IPS DF 4.7 (cell line): ENCODE measurements around the gene KLHL34.

Experiments
- DNase-seq: peaks from one replicate; pipeline ENCODE4 v3.0.0-alpha.2; 2013; ENCODE audit warnings: low spot score; ENCODE audit errors: extremely low read depth

Gene KLHL34

DNA sequence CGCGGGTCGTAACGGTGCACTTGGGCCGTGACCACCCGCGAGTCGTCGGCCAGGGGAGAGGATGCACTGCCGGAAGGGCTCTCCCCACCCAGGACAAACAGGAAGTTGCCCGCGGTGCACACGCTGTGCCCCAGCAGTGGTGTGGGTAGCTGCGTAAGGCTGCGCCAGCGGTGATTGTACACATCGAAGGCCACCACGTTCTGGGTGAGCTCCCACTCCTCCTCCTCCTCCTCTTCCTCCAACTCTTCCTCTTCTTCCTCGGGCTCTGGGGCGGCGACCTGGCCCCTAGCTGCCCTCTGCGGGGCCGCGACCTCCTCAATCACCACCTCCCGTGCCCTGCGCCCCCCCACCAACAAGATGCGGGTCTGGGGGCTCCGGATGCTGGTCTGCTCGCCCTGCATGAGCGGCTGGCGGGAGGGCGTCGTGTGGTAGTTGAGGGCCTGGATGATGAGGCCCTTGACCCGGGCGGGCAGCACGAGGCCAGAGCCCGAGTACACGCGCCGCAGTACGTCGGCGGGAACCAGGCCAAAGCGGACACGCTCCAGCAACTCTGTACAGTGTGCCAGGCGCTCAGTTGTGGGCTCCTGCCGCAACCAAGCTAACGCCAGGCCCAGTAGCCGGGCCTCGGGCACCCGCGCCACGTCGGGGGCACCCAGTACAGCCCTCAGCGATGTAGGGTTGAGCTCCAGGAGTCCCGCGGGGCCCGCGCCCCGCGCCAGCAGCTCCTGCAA is 1.4 kb downstream of the KLHL34 start:
- DNase-seq: no peak

DNA sequence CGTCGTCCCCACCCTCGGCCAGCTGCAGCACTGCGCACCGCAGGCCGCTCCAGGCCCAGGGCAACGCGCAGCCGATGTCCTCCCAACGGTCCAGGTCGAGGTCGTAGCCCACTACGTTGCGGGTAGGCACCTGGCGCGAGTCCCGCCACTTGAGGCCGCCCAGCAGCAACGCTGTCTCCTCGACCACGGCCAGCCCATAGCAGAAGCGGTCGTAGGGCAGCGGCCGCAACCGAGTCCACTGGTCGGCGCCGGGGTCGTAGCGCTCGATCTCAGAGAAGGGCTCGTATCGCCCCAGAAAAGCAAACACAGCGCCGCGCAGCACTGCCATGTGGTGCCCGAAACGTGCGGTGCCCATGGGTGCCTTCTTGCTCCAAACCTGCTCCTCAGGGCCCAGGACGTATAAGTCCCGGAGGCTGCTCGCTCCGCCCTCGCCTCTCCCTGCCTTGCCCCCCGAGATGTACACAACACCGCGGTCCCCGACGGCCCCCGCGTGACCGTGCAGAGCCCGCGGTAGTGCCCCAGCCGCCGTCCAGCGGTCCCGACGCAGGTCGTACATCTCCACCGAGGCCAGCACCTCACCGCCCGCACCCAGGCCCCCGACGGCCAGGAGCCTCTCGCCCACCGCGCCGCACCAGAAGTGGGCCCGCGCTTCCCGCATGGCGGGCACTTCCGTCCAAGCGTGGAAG is 2.1 kb downstream of the KLHL34 start:
- no peak for DNase-seq

GRCh38 chrX:21645886-21646285 is 12.2 kb downstream of the KLHL34 start:
- DNase-seq: no peak

- no peak for DNase-seq
Observed at GRCh38 chrX:21645431-21645830, 12.7 kb downstream of the KLHL34 start.

GRCh38 chrX:21639775-21640174 is 18.4 kb downstream of the KLHL34 start:
- DNase-seq: no peak

GRCh38 chrX:21638311-21638710 is 19.8 kb downstream of the KLHL34 start:
- no peak for DNase-seq

DNA sequence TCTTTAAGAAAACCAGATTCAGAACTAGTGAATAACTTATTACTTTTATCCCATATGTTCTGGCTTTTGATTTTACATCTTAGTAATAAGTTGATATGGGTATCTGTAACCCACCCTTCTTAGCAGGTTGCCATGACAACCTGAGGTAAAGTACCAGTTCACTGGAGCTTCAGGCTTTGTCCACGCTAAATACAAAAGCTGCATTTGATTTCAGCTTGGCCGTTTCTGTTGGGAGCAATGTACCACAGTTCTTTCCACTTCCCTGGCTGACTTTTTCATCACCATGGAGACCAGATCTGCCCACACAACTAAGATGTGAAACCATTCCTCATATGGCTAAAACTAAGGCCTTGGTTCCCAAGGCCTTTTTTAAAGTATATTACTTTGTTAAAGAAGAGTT is 26.1 kb downstream of the KLHL34 start:
- DNase-seq: no peak

DNA sequence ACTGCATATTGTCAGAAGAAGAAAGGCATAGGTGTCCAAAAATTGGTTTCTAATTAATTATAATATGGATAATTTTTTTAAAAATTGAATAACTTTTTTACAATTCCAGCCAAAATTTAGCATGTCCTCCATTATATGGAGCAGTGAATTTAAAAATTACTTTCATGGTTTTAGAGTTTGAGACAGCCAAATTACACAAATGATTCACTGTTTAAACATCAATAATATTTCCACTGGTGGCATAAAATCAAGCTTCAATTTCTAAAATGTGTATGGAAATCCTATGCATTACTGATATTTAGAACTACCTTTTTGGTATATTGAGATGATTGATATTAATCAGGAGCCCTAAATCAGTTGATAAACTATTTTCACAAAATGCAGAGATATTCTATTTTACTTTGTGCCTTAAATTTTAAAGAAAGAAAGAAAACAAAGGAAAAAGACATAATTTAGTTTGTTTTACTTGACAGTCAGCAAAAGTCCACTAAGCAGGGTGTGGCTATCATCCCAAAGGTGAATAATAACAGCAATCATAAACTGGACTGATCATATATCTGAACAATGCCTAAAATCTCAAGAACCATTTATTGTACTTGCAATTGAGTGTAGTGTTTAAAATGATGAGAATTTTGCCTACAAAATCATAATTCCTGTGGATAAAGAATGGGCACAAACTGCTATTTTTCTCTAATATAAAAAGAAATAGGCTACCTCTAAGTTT is 34.2 kb downstream of the KLHL34 start:
- no peak for DNase-seq

- no peak for DNase-seq
Observed at GRCh38 chrX:21620234-21620633, 37.9 kb downstream of the KLHL34 start.

DNA sequence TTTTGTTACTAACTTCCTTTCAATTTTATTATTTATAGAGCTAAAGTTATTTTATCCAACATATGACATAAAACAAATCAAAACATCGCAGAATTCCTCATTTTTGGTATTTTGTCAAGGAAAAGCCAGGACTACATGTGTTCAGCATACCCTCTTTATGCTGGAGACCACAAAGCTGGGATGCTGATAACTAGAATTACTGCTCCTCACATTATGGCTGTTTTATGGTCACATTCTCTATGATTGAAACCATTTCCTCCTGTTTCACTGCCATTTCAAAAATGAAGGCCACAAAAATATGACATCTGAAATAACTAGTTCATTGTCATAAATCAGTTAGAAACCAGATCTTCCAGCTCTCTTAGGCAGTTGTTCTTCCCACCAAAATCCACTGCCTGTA is 41.7 kb downstream of the KLHL34 start:
- DNase-seq: no peak

DNA sequence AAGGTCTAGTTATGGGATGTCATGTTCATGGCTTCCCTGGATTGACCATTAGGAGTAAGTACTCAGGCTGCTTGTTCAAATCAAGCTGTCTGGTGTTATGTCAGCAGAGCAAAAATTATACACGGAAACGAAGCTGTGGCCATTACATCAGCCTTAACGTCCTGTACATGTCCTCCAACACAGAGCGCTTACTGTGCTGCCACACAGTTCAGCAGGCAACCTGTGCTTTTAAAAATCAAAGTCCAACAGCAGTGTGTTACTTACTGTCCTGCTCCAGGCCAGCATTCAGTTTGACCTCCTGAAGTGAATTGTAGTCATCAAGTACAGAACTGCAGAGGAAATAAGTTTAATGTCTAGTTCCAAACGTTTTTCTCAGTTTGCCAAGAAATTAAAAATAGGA is 46.0 kb downstream of the KLHL34 start:
- no peak for DNase-seq

- DNase-seq: no peak
Observed at GRCh38 chrX:21610168-21610567, 48.0 kb downstream of the KLHL34 start.

GRCh38 chrX:21606002-21606401 is 52.1 kb downstream of the KLHL34 start:
- DNase-seq: no peak
